Astrocyte (in vitro differentiated cells and primary cell): Measurements from ENCODE around the gene SCUBE3.

ENCODE experiments used
- EZH2 ChIP-seq: IDR thresholded peaks from 2 replicates; pipeline ENCODE4 v1.6.1; 2012; ENCODE audit warnings: mild to moderate bottlenecking, low read length, inconsistent platforms; ENCODE audit not compliant: insufficient read depth
- TF ChIP-seq, protein P1 (sequence below): IDR thresholded peaks from 2 replicates; pipeline ENCODE4 v1.5.1; 2011; ENCODE audit warnings: low read depth, mild to moderate bottlenecking, inconsistent platforms, low read length, moderate library complexity; ENCODE audit not compliant: insufficient read depth

DNA sequence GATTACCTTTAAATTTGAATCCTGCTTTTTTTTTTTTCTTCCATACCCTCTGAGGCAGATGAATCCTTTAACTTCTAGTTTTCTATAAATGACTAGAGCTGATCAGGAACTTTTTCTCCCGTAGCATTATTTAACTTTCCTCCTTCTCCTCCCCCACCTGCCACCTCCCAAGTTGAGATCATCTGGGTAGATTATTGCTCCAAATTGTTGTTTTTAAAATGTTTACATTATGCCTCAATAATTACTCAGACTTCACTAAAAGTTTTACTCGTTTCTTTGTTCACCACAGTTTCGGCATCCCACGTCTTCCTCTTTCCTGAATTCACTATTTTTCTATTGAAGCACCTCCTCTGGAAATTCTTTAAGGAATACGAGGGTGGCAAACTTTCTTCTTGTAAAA, 16.6 kb upstream of the SCUBE3 start:
- TF ChIP-seq EZH2 = no peak
- TF ChIP-seq, protein P1, sequence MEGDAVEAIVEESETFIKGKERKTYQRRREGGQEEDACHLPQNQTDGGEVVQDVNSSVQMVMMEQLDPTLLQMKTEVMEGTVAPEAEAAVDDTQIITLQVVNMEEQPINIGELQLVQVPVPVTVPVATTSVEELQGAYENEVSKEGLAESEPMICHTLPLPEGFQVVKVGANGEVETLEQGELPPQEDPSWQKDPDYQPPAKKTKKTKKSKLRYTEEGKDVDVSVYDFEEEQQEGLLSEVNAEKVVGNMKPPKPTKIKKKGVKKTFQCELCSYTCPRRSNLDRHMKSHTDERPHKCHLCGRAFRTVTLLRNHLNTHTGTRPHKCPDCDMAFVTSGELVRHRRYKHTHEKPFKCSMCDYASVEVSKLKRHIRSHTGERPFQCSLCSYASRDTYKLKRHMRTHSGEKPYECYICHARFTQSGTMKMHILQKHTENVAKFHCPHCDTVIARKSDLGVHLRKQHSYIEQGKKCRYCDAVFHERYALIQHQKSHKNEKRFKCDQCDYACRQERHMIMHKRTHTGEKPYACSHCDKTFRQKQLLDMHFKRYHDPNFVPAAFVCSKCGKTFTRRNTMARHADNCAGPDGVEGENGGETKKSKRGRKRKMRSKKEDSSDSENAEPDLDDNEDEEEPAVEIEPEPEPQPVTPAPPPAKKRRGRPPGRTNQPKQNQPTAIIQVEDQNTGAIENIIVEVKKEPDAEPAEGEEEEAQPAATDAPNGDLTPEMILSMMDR = no peak
